H1 (cell line): Measurements from ENCODE around the gene ANKMY2. TPM values are rescaled to one million over a fixed set of nuclear protein-coding genes. Genes with fewer than 3 reads are reported as not detected.

Source experiments
- CTCF ChIA-PET: fragments of 300-600 bp; sonication (Branson Sonifier 250); formaldehyde crosslinking; loops from one replicate; lab custom pipeline; 2021; ENCODE audit not compliant: partially characterized antibody; lab: Charles Lee
- POLR2A ChIA-PET: fragments of 300-600 bp; sonication (Branson Sonifier 250); formaldehyde crosslinking; loops from one replicate; lab custom pipeline; 2021; ENCODE audit warnings: inconsistent platforms; ENCODE audit not compliant: partially characterized antibody; lab: Charles Lee
- DNase-seq, 2 experiments: peaks; one replicate each; pipeline versions ENCODE4 v3.0.0 to v3.0.0-alpha.2; 2010 to 2022; ENCODE audit warnings: low spot score in 2 of 2, low read depth in 1 of 2, mixed read lengths in 1 of 2
- FAIRE-seq: peaks from 2 replicates; lab custom pipeline; 2011; peaks lifted over from hg19 to GRCh38; lab: Jason Lieb, UNC
- H2AFZ ChIP-seq: 2 replicates; pipeline ENCODE4 v1.8.1; 2012; ENCODE audit warnings: low read length, inconsistent platforms
- H2AK5ac ChIP-seq: 2 replicates; pipeline ENCODE4 v1.6.1; 2013; ENCODE audit warnings: low read depth, low read length
- H2BK120ac ChIP-seq: replicated peaks from 2 replicates; pipeline ENCODE3; 2013; ENCODE audit warnings: low read depth, low read length, inconsistent platforms
- H2BK12ac ChIP-seq: 2 replicates; pipeline ENCODE4 v1.6.1; 2013; ENCODE audit warnings: low read depth, low read length
- H2BK15ac ChIP-seq: 2 replicates; pipeline ENCODE4 v1.6.1; 2013; ENCODE audit warnings: low read length
- H2BK20ac ChIP-seq: 2 replicates; pipeline ENCODE4 v1.6.1; 2013; ENCODE audit warnings: low read length
- H2BK5ac ChIP-seq: 2 replicates; pipeline ENCODE4 v1.6.1; 2013; ENCODE audit warnings: low read depth, low read length
- H3K14ac ChIP-seq: 2 replicates; pipeline ENCODE4 v1.6.1; 2013; ENCODE audit warnings: inconsistent platforms; ENCODE audit not compliant: insufficient read length
- H3K18ac ChIP-seq: 2 replicates; pipeline ENCODE4 v1.6.1; 2013; ENCODE audit warnings: low read length; ENCODE audit errors: extremely low read depth
- H3K23ac ChIP-seq: 2 replicates; pipeline ENCODE4 v1.6.1; 2013; ENCODE audit warnings: inconsistent platforms; ENCODE audit not compliant: insufficient read length
- H3K23me2 ChIP-seq: 2 replicates; pipeline ENCODE4 v1.6.1; 2013; ENCODE audit warnings: low read depth, low read length
- H3K27ac ChIP-seq: 2 replicates; pipeline ENCODE4 v1.6.1; 2011; ENCODE audit warnings: low read depth, low read length, inconsistent platforms
- H3K27me3 ChIP-seq, 4 experiments: replicated peaks in 1 of 4; 1 replicate in 1 of 4; 2 replicates in 3 of 4; pipeline versions ENCODE4 v1.6.1 to v1.8.1; 2011 to 2013; ENCODE audit warnings: low read length in 3 of 4, mild to moderate bottlenecking in 3 of 4, inconsistent platforms in 2 of 4, mixed read lengths in 2 of 4, moderate library complexity in 1 of 4; ENCODE audit not compliant: control insufficient read depth in 3 of 4, insufficient read depth in 3 of 4; ENCODE audit errors: extremely low read depth in 1 of 4
- H3K36me3 ChIP-seq, 4 experiments: 2 replicates each; pipeline versions ENCODE4 v1.6.1 to v1.8.1; 2011 to 2013; ENCODE audit warnings: mild to moderate bottlenecking in 4 of 4, low read length in 3 of 4, moderate library complexity in 2 of 4, control low read depth in 1 of 4, inconsistent platforms in 1 of 4; ENCODE audit not compliant: insufficient read depth in 4 of 4, control insufficient read depth in 2 of 4
- H3K4ac ChIP-seq: replicated peaks from 2 replicates; pipeline ENCODE3; 2013; ENCODE audit warnings: low read length, low read depth, mixed read lengths, inconsistent platforms; ENCODE audit not compliant: insufficient read length
- H3K4me1 ChIP-seq, 4 experiments: replicated peaks in 1 of 4; 1 replicate in 1 of 4; 2 replicates in 3 of 4; pipeline versions ENCODE4 v1.6.1 to v1.8.1; 2011 to 2013; ENCODE audit warnings: low read length in 3 of 4, inconsistent platforms in 2 of 4, mixed read lengths in 1 of 4; ENCODE audit not compliant: insufficient read depth in 4 of 4, control insufficient read depth in 3 of 4
- H3K4me2 ChIP-seq, 2 experiments: 2 replicates each; pipeline versions ENCODE4 v1.6.1 to v1.8.1; 2011 to 2013; ENCODE audit warnings: low read depth in 2 of 2, low read length in 2 of 2, control low read depth in 1 of 2, inconsistent platforms in 1 of 2, mild to moderate bottlenecking in 1 of 2; ENCODE audit not compliant: insufficient read depth in 1 of 2
- H3K4me3 ChIP-seq, 4 experiments: fragments of 200-600, 300-600 bp in 1 of 4; sonication (generic), shearing (Covaris generic), sonication (Bioruptor Twin) in 1 of 4; 2 replicates each; pipeline versions ENCODE4 v1.5.1 to v1.8.1; 2011 to 2016; ENCODE audit warnings: low read length in 4 of 4, low read depth in 3 of 4, control low read depth in 2 of 4, inconsistent platforms in 2 of 4, mild to moderate bottlenecking in 2 of 4, mixed read lengths in 1 of 4, moderate library complexity in 1 of 4; ENCODE audit not compliant: insufficient read depth in 2 of 4; ENCODE audit errors: extremely low read depth in 1 of 4
- H3K56ac ChIP-seq: replicated peaks from 2 replicates; pipeline ENCODE3; 2013; ENCODE audit warnings: low read depth, mild to moderate bottlenecking, mixed read lengths, low read length, inconsistent platforms; ENCODE audit not compliant: insufficient read length
- H3K79me1 ChIP-seq: 2 replicates; pipeline ENCODE4 v1.6.1; 2013; ENCODE audit warnings: low read depth, low read length, control low read depth
- H3K79me2 ChIP-seq, 2 experiments: 2 replicates each; pipeline versions ENCODE4 v1.6.1 to v1.8.1; 2012 to 2013; ENCODE audit warnings: low read length in 2 of 2, mild to moderate bottlenecking in 2 of 2, inconsistent platforms in 1 of 2; ENCODE audit not compliant: insufficient read depth in 2 of 2, control insufficient read depth in 1 of 2
- H3K9ac ChIP-seq, 4 experiments: replicated peaks in 1 of 4; 1 replicate in 1 of 4; 2 replicates in 3 of 4; pipeline versions ENCODE4 v1.6.1 to v1.8.1; 2011 to 2013; ENCODE audit warnings: low read depth in 3 of 4, low read length in 3 of 4, control low read depth in 2 of 4, mild to moderate bottlenecking in 2 of 4, moderate library complexity in 2 of 4, inconsistent platforms in 1 of 4; ENCODE audit errors: extremely low read depth in 1 of 4
- H3K9me3 ChIP-seq, 2 experiments: 2 replicates each; pipeline versions ENCODE4 v1.6.1 to v1.8.1; 2012 to 2013; ENCODE audit warnings: mild to moderate bottlenecking in 2 of 2, moderate library complexity in 2 of 2, control low read depth in 1 of 2, inconsistent platforms in 1 of 2, low read depth in 1 of 2, low read length in 1 of 2, mixed read lengths in 1 of 2; ENCODE audit not compliant: insufficient read depth in 2 of 2
- H4K20me1 ChIP-seq, 2 experiments: replicated peaks in 1 of 2; 2 replicates each; pipeline versions ENCODE3 to v1.8.1; 2011 to 2013; ENCODE audit warnings: inconsistent platforms in 2 of 2, low read length in 2 of 2, mild to moderate bottlenecking in 1 of 2; ENCODE audit not compliant: insufficient read depth in 2 of 2, control insufficient read depth in 1 of 2
- H4K5ac ChIP-seq: 2 replicates; pipeline ENCODE4 v1.6.1; 2013; ENCODE audit warnings: low read length, low read depth, mixed read lengths, inconsistent platforms; ENCODE audit not compliant: insufficient read length
- H4K8ac ChIP-seq: 2 replicates; pipeline ENCODE4 v1.8.0; 2013; ENCODE audit warnings: mild to moderate bottlenecking, moderate library complexity, low read length, inconsistent platforms; ENCODE audit not compliant: insufficient read depth; ENCODE audit errors: extremely low read depth
- H4K91ac ChIP-seq: replicated peaks from 2 replicates; pipeline ENCODE3; 2013; ENCODE audit warnings: low read length, mixed read lengths, inconsistent platforms; ENCODE audit not compliant: insufficient read length
- SP4 ChIP-seq: IDR thresholded peaks from 2 replicates; pipeline ENCODE4 v1.6.1; 2012; ENCODE audit warnings: low read length, inconsistent platforms
- WGBS, 2 experiments: shearing (Covaris generic) in 1 of 2; methylation state at CpG; one replicate each; pipeline versions ENCODE4 v1.1.6 to v1.1.7; 2013 to 2015; ENCODE audit warnings: low lambda C conversion rate in 2 of 2, mixed read lengths in 2 of 2, inconsistent platforms in 1 of 2, low coverage in 1 of 2, missing lambda C conversion rate in 1 of 2; ENCODE audit not compliant: insufficient replicate concordance in 2 of 2, insufficient coverage in 1 of 2, insufficient read length in 1 of 2; ENCODE audit errors: extremely low coverage in 1 of 2, missing lambda C conversion rate in 1 of 2; 5-methylcytosine and 5-hydroxymethylcytosine counted together
- polyA plus RNA-seq, 7 experiments: library from polyadenylated mRNA; depleted of rRNA in 3 of 7; stranded (reverse) in 5 of 7; unstranded in 2 of 7; fragments of >200 nt in 5 of 7; fragments of 200-250 nt in 2 of 7; gene quantifications; 1 replicate in 5 of 7; 2 replicates in 1 of 7; 4 replicates in 1 of 7; pipeline versions ENCODE4 v1.2.1 to v1.2.3, GENCODE V29; 2011 to 2013; ENCODE audit warnings: missing spikeins in 2 of 7, mixed read lengths in 2 of 7
- total RNA-seq: library from RNA; stranded (reverse); fragmentation: NEBNext Ultra II Directional; extraction: Animal tissue kit (Norgen Biotek cat#: 25700); gene quantifications from 2 replicates; pipeline ENCODE4 v1.2.1, GENCODE V29; 2021

The ANKMY2 gene
- total and polyA plus RNA-seq, 2 of the 8 experiments (the other 6 are each of a cell fraction or from before 2014, with no cell fraction given): 5.2 to 9.3 TPM

GRCh38 chr7:16585540-16585939 is 60.0 kb downstream of the ANKMY2 start:
- Histone ChIP-seq H3K9me3 (0 out of 4 replicates have a peak, but pooled peaks cover 0 to 3% of the 10 kb centered on the region in 2 experiments), H3K27me3 (no peaks in the 10 kb centered on the region), H2AFZ (no peak overlapping the region), H3K27ac (no peak overlapping the region), H4K8ac (no peak overlapping the region), H4K91ac (no peak overlapping the region), H3K56ac (no peak overlapping the region), H3K79me1 (no peaks in the 10 kb centered on the region), H4K5ac (no peak overlapping the region), H2BK12ac (no peak overlapping the region), H3K18ac (no peak overlapping the region), H3K4me1 (no peaks in the 10 kb centered on the region), H2BK120ac (no peak overlapping the region), H3K4ac (no peak overlapping the region), H3K23me2 (no peaks in the 10 kb centered on the region), H3K36me3 (no peaks in the 10 kb centered on the region), H4K20me1 (no peaks in the 10 kb centered on the region), H3K14ac (no peak overlapping the region), H3K4me2 (no peak overlapping the region), H3K23ac (no peak overlapping the region), H2AK5ac (no peak overlapping the region), H3K79me2 (no peaks in the 10 kb centered on the region), H2BK15ac (no peak overlapping the region), H2BK5ac (no peak overlapping the region), H3K4me3 (no peak overlapping the region), H3K9ac (no peak overlapping the region), H2BK20ac (no peak overlapping the region)
- DNase-seq (no peak), FAIRE-seq (no peak)
- ChIA-PET POLR2A (no interaction called here), CTCF (interaction anchor here (1.1 to 1.5 kb wide), 2 partner anchors 9 to 21 kb away, joined by 3 to 5 read pairs; no protein-coding TSS in a partner anchor)
- TF ChIP-seq SP4: no peak
- WGBS, 2 experiments: 94% methylated on average over 17 of the region's 17 CpGs; no CpG with 5 or more reads in 1 of the 2 experiments
